Measurements from ENCODE around the gene IMMP2L. TPM values are rescaled to one million over a fixed set of nuclear protein-coding genes. Genes with fewer than 3 reads are reported as not detected.
A peak's percentile ranks its signal among the peaks of the same experiment; 100 is the strongest.

The IMMP2L gene
- total and polyA plus RNA-seq, 8 donors = 2.5 to 40.8 (median 20.0) TPM; not detected in 1

GRCh38 chr7:111525100-111525499 is 37.2 kb downstream of the IMMP2L start:
- H3K27ac ChIP-seq = no peak overlapping the region
- H3K27me3 ChIP-seq = no peaks in the 10 kb centered on the region
- H3K4me1 ChIP-seq = peaks cover 0 to 10% (median 2%) of the 10 kb centered on the region in 4 donors
- H3K4me3 ChIP-seq = no peak overlapping the region
- no peak for DNase-seq
- 94 to 100% (median 100%) methylated on average over 1 of the region's 1 CpG for WGBS, 5 donors
- H3K9me3 ChIP-seq = peaks cover 0 to 9% (median 0%) of the 10 kb centered on the region in 4 donors
- intact Hi-C loops (cut with DNase I; ENCODE audit: low total_unique reads) = no loop called here
- TF ChIP-seq POLR2AphosphoS5 (IDR thresholded peaks at IDR 0.05) = no peak
- no peak for TF ChIP-seq POLR2A (IDR thresholded peaks at IDR 0.05)
- no peak for TF ChIP-seq EP300 (IDR thresholded peaks at IDR 0.05)
- TF ChIP-seq CTCF (IDR thresholded peaks at IDR 0.05) = no peak
- H3K36me3 ChIP-seq = peaks cover 3 to 16% (median 7%) of the 10 kb centered on the region in 4 donors

- H3K9me3 ChIP-seq = peaks cover 0 to 9% (median 0%) of the 10 kb centered on the region in 4 donors
- peaks cover 3 to 24% (median 7%) of the 10 kb centered on the region in 4 donors for H3K36me3 ChIP-seq
- no peak for TF ChIP-seq POLR2AphosphoS5 (IDR thresholded peaks at IDR 0.05)
- no peak for TF ChIP-seq POLR2A (IDR thresholded peaks at IDR 0.05)
- no peak for TF ChIP-seq CTCF (IDR thresholded peaks at IDR 0.05)
- TF ChIP-seq EP300 (IDR thresholded peaks at IDR 0.05) = no peak
- no peak for DNase-seq
- peaks cover 0 to 11% (median 0%) of the 10 kb centered on the region in 4 donors for H3K4me1 ChIP-seq
- H3K27me3 ChIP-seq = no peaks in the 10 kb centered on the region
- intact Hi-C loops (cut with DNase I; ENCODE audit: low total_unique reads) = no loop called here
- H3K27ac ChIP-seq = no peak overlapping the region
- no peak overlapping the region for H3K4me3 ChIP-seq
Measured at GRCh38 chr7:111521660-111522059, 40.6 kb downstream of the IMMP2L start.

- TF ChIP-seq CTCF (IDR thresholded peaks at IDR 0.05) (no peak), POLR2A (IDR thresholded peaks at IDR 0.05) (no peak), EP300 (IDR thresholded peaks at IDR 0.05) (no peak), POLR2AphosphoS5 (IDR thresholded peaks at IDR 0.05) (no peak)
- WGBS, 5 donors = 78 to 88% (median 81%) methylated on average over 2 of the region's 2 CpGs
- H3K9me3 ChIP-seq = peaks cover 0 to 9% (median 0%) of the 10 kb centered on the region in 4 donors
- H3K4me1 ChIP-seq = peaks cover 0 to 11% (median 0%) of the 10 kb centered on the region in 4 donors
- no peak overlapping the region for H3K4me3 ChIP-seq
- H3K36me3 ChIP-seq = peaks cover 3 to 24% (median 7%) of the 10 kb centered on the region in 4 donors
- intact Hi-C loops (cut with DNase I; ENCODE audit: low total_unique reads) = no loop called here
- H3K27me3 ChIP-seq = no peaks in the 10 kb centered on the region
- H3K27ac ChIP-seq = no peak overlapping the region
- no peak for DNase-seq
Measured at GRCh38 chr7:111518264-111518663, 44.0 kb downstream of the IMMP2L start.

GRCh38 chr7:111517549-111517951 is 44.7 kb downstream of the IMMP2L start:
- intact Hi-C loops (cut with DNase I; ENCODE audit: low total_unique reads) = no loop called here
- 64 to 76% (median 72%) methylated on average over 4 of the region's 4 CpGs for WGBS, 5 donors
- no peak overlapping the region for H3K4me3 ChIP-seq
- no peak for TF ChIP-seq POLR2AphosphoS5 (IDR thresholded peaks at IDR 0.05)
- no peak for TF ChIP-seq POLR2A (IDR thresholded peaks at IDR 0.05)
- TF ChIP-seq EP300 (IDR thresholded peaks at IDR 0.05) = no peak
- TF ChIP-seq CTCF (IDR thresholded peaks at IDR 0.05) = no peak
- peaks cover 0 to 9% (median 0%) of the 10 kb centered on the region in 4 donors for H3K9me3 ChIP-seq
- DNase-seq = peak in 1 of 2 donors; percentile 30
- no peaks in the 10 kb centered on the region for H3K27me3 ChIP-seq
- peaks cover 0 to 11% (median 0%) of the 10 kb centered on the region in 4 donors for H3K4me1 ChIP-seq
- H3K36me3 ChIP-seq = peaks cover 3 to 24% (median 7%) of the 10 kb centered on the region in 4 donors
- H3K27ac ChIP-seq = no peak overlapping the region
